SK-N-SH (cell line): ENCODE measurements around the gene FRS2. TPM values are rescaled to one million over a fixed set of nuclear protein-coding genes. Genes with fewer than 3 reads are reported as not detected.

Experiments
- CTCF ChIA-PET: fragments of 300-600, 350-600 bp; formaldehyde crosslinking; extraction: SDS; loops from one replicate; lab custom pipeline; 2021; lab: Yijun Ruan, JAX
- POLR2A ChIA-PET: fragments of 350-600 bp; sonication (Branson Sonifier 250); formaldehyde crosslinking; extraction: SDS; loops from one replicate; lab custom pipeline; 2020; ENCODE audit warnings: antibody characterized with exemption, inconsistent platforms; lab: Yijun Ruan, JAX
- DNase-seq: peaks from one replicate; pipeline ENCODE4 v3.0.0; 2012
- H2AFZ ChIP-seq: fragments of 200-600 bp; sonication (generic); 2 replicates; pipeline ENCODE4 v1.8.1; 2016; ENCODE audit warnings: antibody characterized with exemption, mild to moderate bottlenecking, low read depth
- H3F3A ChIP-seq: fragments of 200-600 bp; sonication (generic); replicated peaks from 2 replicates; pipeline ENCODE3; 2016; ENCODE audit warnings: antibody characterized with exemption, mild to moderate bottlenecking; ENCODE audit not compliant: insufficient read depth
- H3K27ac ChIP-seq, 2 experiments: fragments of 200-500 bp in 1 of 2; fragments of 200-600 bp in 1 of 2; sonication (Bioruptor generic) in 1 of 2; sonication (generic), shearing (Covaris generic) in 1 of 2; 2 replicates each; pipeline versions ENCODE4 v1.5.1 to v1.6.1; 2014 to 2016; ENCODE audit warnings: low read depth in 2 of 2, inconsistent platforms in 1 of 2, low read length in 1 of 2, mild to moderate bottlenecking in 1 of 2, mixed read lengths in 1 of 2
- H3K27me3 ChIP-seq: fragments of 200-600 bp; sonication (generic), shearing (Covaris generic); 2 replicates; pipeline ENCODE4 v1.6.1; 2016; ENCODE audit warnings: mixed run types; ENCODE audit not compliant: insufficient read depth
- H3K36me3 ChIP-seq, 2 experiments: fragments of 200-500 bp in 1 of 2; fragments of 200-600 bp in 1 of 2; sonication (Bioruptor generic) in 1 of 2; sonication (generic) in 1 of 2; replicated peaks in 1 of 2; 2 replicates each; pipeline versions ENCODE3 to v1.5.1; 2014 to 2016; ENCODE audit warnings: low read length in 1 of 2, mild to moderate bottlenecking in 1 of 2; ENCODE audit not compliant: insufficient read depth in 2 of 2, control insufficient read depth in 1 of 2
- H3K4me1 ChIP-seq, 2 experiments: fragments of 200-500 bp in 1 of 2; fragments of 200-600 bp in 1 of 2; sonication (Bioruptor generic) in 1 of 2; sonication (generic), shearing (Covaris generic) in 1 of 2; 2 replicates each; pipeline versions ENCODE4 v1.5.1 to v1.6.1; 2014 to 2016; ENCODE audit warnings: low read depth in 1 of 2, low read length in 1 of 2, mixed run types in 1 of 2; ENCODE audit not compliant: insufficient read depth in 2 of 2, control insufficient read depth in 1 of 2
- H3K4me2 ChIP-seq: fragments of 200-600 bp; sonication (generic), shearing (Covaris generic); 2 replicates; pipeline ENCODE4 v1.6.1; 2017; ENCODE audit warnings: mixed run types
- H3K4me3 ChIP-seq, 2 experiments: fragments of 200-500 bp in 1 of 2; fragments of 200-600 bp in 1 of 2; sonication (Bioruptor generic) in 1 of 2; sonication (generic), shearing (Covaris generic) in 1 of 2; 2 replicates each; pipeline versions ENCODE4 v1.5.1 to v1.8.1; 2014 to 2016; ENCODE audit warnings: low read depth in 2 of 2, inconsistent platforms in 1 of 2, low read length in 1 of 2, mild to moderate bottlenecking in 1 of 2, mixed read lengths in 1 of 2, moderate library complexity in 1 of 2
- H3K79me2 ChIP-seq: fragments of 200-600 bp; sonication (generic); 2 replicates; pipeline ENCODE4 v1.8.1; 2017; ENCODE audit warnings: mild to moderate bottlenecking; ENCODE audit not compliant: insufficient read depth
- H3K9ac ChIP-seq: fragments of 200-600 bp; sonication (generic); 2 replicates; pipeline ENCODE4 v1.6.1; 2017; ENCODE audit warnings: mixed run types
- H3K9me2 ChIP-seq: fragments of 200-600 bp; sonication (generic); 2 replicates; pipeline ENCODE4 v1.6.1; 2017; ENCODE audit warnings: mixed run types
- H3K9me3 ChIP-seq: fragments of 200-600 bp; sonication (generic); 2 replicates; pipeline ENCODE4 v1.6.1; 2017; ENCODE audit warnings: mixed run types, mild to moderate bottlenecking, moderate library complexity
- H4K20me1 ChIP-seq: fragments of 200-600 bp; sonication (generic); 2 replicates; pipeline ENCODE4 v1.6.1; 2017; ENCODE audit warnings: mild to moderate bottlenecking, mixed run types; ENCODE audit not compliant: insufficient read depth
- CHD2 ChIP-seq: fragments of 150-350 bp; IDR thresholded peaks from 2 replicates; pipeline ENCODE4 v1.6.1; 2018; ENCODE audit warnings: low read length; ENCODE audit not compliant: partially characterized antibody
- CTCF ChIP-seq: fragments of 200-600 bp; sonication (generic); IDR thresholded peaks from 2 replicates; pipeline ENCODE4 v1.6.1; 2017; ENCODE audit warnings: antibody characterized with exemption, mild to moderate bottlenecking, moderate library complexity
- GATA2 ChIP-seq: sonication (generic); formaldehyde crosslinking; IDR thresholded peaks from 2 replicates; pipeline ENCODE4 v1.5.0; 2020; ENCODE audit warnings: mild to moderate bottlenecking, missing genetic modification reagents
- IRF3 ChIP-seq: fragments of 150-350 bp; IDR thresholded peaks from 2 replicates; pipeline ENCODE4 v1.6.1; 2016; ENCODE audit warnings: mild to moderate bottlenecking, low read depth, low read length
- MEF2A ChIP-seq: IDR thresholded peaks from 2 replicates; pipeline ENCODE4 v1.4.0; 2012; ENCODE audit warnings: low read depth, borderline replicate concordance
- RCOR1 ChIP-seq: fragments of 150-350 bp; IDR thresholded peaks from 2 replicates; pipeline ENCODE4 v1.6.1; 2017; ENCODE audit warnings: antibody characterized with exemption, low read length
- SIN3A ChIP-seq: IDR thresholded peaks from 2 replicates; pipeline ENCODE4 v1.6.1; 2012; ENCODE audit warnings: low read depth, mild to moderate bottlenecking, low read length, moderate library complexity, borderline replicate concordance
- SMC3 ChIP-seq: IDR thresholded peaks from 2 replicates; pipeline ENCODE4 v1.6.1; 2012; ENCODE audit warnings: low read depth, low read length, improper control_type of control experiment
- WGBS: methylation state at CpG from one replicate; pipeline ENCODE4 v1.1.6; 2017; ENCODE audit warnings: low lambda C conversion rate; 5-methylcytosine and 5-hydroxymethylcytosine counted together
- polyA plus RNA-seq, 3 experiments: library from polyadenylated mRNA; depleted of rRNA; stranded (reverse); fragments of >200 nt; gene quantifications; 2 replicates each; pipeline ENCODE4 v1.2.3, GENCODE V29; 2012

The FRS2 gene
- polyA plus RNA-seq, 1 of the 3 experiments (the other 2 are of a cell fraction), result 7.1 TPM

GRCh38 chr12:69563166-69563762 lies 93.1 kb downstream of the FRS2 start:
- Histone ChIP-seq H3K27me3 (no peaks in the 10 kb centered on the region), H3K4me1 (no peaks in the 10 kb centered on the region), H4K20me1 (no peaks in the 10 kb centered on the region), H2AFZ (no peak overlapping the region), H3K4me2 (no peak overlapping the region), H3K36me3 (peaks cover 20 to 40% of the 10 kb centered on the region in 2 experiments), H3K4me3 (no peak overlapping the region), H3F3A (peaks cover 12% of the 10 kb centered on the region), H3K9me2 (no peaks in the 10 kb centered on the region), H3K27ac (no peak overlapping the region), H3K9me3 (no peaks in the 10 kb centered on the region), H3K9ac (no peak overlapping the region), H3K79me2 (peaks cover 60% of the 10 kb centered on the region)
- no peak for DNase-seq
- 97% methylated on average over 2 of the region's 2 CpGs for WGBS
- TF ChIP-seq GATA2 (CRISPR knock-in tag) (no peak), SIN3A (no peak), RCOR1 (no peak), CHD2 (no peak), SMC3 (no peak), MEF2A (no peak)
- CTCF ChIA-PET, result interaction anchor here (1.7 to 9.6 kb wide), 3 partner anchors 8 to 205 kb away, joined by 4 to 66 read pairs (median 8); no protein-coding TSS in a partner anchor
- POLR2A ChIA-PET, result no interaction called here

- Histone ChIP-seq H3F3A (peaks cover 31% of the 10 kb centered on the region), H3K9ac (no peak overlapping the region), H3K4me1 (peaks cover 0 to 8% of the 10 kb centered on the region in 2 experiments; a peak in 2 of 4 replicates), H3K4me2 (no peak overlapping the region), H2AFZ (no peak overlapping the region), H3K9me2 (no peaks in the 10 kb centered on the region), H3K27me3 (no peaks in the 10 kb centered on the region), H3K36me3 (peaks cover 36 to 56% of the 10 kb centered on the region in 2 experiments), H3K27ac (no peak overlapping the region), H3K4me3 (no peak overlapping the region), H4K20me1 (peaks cover 8% of the 10 kb centered on the region; the same call in 1 of the 2 replicates), H3K9me3 (no peaks in the 10 kb centered on the region)
- ChIA-PET CTCF (interaction anchor here (1.0 to 3.1 kb wide), 8 partner anchors 9 to 208 kb away, joined by 3 to 16 read pairs (median 3); partner anchors contain the start of gene FRS2), POLR2A (no interaction called here)
- 66% methylated on average over 3 of the region's 3 CpGs for WGBS
- DNase-seq, result no peak
- no peak for TF ChIP-seq IRF3
- TF ChIP-seq CTCF, result peak; percentile 19; the same call in 1 of the 2 replicates
- TF ChIP-seq, all 33 proteins: peak for 1
- H3K79me2 ChIP-seq, result peaks cover 46% of the 10 kb centered on the region
Observed at GRCh38 chr12:69566603-69567002, 96.4 kb downstream of the FRS2 start.
